Activated T-cell treated with anti-CD3 and anti-CD28 coated beads for 4 hours (primary cell): Measurements from ENCODE around the gene RRAS.
"Not testable (repeated sequence)": the region's sequence is repeated elsewhere in the genome, so short reads cannot be mapped to it uniquely, and the experiment has no call there.

Source experiments
- DNase-seq: peaks from one replicate; pipeline ENCODE4 v3.0.0-alpha.2; 2020

RRAS gene

DNA sequence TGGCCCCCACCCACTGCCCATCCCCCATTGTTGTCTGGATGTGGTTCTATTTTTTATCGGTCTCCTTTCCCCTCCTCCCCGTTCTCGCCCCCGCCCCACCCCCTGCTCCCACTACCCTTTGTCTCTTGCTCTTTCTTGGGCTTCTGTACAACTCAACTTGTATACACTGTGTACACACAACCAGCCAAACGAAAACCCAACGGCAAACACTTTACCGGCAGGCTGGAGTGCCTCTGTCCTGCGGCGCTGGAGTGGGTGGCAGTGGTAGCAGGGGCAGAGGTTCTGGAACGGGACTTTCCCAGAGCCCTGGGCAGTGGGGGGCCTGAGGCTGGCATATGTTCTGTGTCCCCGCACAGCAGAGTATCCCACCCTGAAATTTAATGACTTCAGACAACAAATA lies 13.7 kb downstream of the RRAS start:
- DNase-seq = no peak

DNA sequence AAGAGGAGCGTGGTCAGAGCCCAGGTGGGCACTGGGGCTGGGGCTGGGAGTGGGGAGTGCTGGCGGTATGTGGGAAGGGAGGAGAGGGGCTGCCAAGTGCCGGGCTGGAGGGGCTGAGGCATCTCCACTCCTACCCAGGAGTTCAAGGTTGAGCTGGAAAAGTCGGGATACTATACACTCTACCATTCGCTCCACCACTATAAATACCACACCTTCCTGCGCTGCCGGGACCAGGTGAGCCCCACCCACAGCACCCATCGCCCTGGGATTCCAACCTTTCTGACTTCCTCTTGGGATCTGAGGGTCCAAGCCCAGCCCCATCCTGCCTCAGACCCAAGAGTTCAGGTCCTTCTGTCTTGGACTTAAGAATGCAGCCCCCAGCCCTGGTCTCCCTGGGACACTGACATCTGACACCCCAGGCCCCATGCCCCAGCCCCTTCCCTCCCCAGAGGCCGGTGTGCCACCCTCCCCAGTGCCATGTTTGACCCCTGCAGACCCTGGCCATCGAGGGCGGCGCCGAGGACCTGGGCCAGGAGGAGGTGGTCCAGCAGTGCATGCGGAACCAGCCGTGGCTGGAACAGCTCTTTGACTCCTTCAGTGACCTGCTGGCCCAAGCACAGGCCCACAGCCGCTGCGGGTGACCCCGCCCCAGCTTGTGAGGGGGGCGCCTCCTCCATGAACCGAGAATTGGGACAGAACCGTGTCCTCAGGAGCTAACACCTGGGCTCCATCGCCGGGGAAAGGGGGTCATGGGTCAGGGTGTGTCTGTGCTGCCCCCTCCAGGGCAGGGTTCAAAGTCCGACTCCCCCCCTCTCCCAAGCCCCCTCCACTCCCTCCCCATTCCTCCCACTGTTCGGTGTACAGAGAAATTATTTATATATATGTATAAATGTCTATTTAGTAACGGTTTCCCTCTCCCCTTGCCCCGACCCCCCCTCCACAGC lies 14.7 kb downstream of the RRAS start:
- DNase-seq = no peak

GRCh38 chr19:49617860-49618259 lies 22.1 kb downstream of the RRAS start:
- not testable (repeated sequence) for DNase-seq

DNA sequence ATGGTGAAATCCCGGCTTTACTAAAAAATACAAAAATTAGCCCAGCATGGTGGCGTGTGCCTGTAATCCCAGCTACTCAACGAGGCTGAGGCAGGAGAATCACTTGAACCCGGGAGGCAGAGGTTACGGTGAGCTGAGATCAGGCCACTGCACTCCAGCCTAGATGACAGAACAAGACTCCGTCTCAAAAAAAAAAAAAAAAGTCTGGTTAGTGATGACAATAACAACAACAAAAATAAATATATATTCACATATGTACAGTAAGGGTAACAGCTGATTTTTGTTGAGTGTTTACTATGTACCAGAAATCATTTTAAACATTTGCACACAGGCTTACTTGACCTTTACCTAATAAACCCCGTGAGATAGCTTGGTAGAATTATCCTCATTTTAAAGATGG lies 23.0 kb downstream of the RRAS start:
- DNase-seq = no peak

DNA sequence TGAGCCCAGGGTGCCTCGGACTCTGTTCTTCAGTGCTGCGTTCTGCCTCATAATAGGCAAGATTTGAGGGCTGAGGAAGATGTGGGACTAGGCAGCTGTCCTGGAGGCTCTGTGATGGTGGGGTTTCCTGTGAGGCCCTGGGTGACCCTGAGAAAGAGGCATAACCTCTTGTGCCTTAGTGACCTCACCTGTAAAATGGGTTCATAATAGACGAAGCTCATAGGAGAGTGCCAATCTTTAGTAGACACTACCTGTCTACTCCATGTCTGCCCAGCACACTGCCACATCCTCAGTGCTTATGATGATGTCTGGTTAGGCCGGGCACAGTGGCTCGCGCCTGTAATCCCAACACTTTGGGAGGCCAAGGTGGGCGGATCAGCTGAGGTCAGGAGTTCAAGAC lies 23.4 kb downstream of the RRAS start:
- DNase-seq = no peak

DNA sequence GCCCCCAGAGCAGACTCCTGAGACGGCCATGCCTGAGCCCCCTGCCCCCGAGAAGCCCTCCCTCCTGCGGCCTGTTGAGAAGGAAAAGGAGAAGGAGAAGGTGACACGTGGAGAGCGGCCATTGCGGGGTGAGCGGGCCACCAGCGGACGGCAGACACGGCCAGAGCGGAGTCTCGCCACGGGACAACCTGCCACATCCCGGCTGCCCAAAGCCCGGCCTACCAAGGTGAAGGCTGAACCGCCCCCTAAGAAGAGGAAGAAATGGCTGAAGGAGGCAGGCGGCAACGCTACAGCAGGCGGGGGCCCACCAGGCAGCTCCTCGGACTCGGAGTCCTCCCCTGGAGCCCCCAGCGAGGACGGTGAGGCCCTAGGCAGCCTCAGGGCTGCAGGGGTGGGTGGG lies 24.1 kb downstream of the RRAS start:
- no peak for DNase-seq

DNA sequence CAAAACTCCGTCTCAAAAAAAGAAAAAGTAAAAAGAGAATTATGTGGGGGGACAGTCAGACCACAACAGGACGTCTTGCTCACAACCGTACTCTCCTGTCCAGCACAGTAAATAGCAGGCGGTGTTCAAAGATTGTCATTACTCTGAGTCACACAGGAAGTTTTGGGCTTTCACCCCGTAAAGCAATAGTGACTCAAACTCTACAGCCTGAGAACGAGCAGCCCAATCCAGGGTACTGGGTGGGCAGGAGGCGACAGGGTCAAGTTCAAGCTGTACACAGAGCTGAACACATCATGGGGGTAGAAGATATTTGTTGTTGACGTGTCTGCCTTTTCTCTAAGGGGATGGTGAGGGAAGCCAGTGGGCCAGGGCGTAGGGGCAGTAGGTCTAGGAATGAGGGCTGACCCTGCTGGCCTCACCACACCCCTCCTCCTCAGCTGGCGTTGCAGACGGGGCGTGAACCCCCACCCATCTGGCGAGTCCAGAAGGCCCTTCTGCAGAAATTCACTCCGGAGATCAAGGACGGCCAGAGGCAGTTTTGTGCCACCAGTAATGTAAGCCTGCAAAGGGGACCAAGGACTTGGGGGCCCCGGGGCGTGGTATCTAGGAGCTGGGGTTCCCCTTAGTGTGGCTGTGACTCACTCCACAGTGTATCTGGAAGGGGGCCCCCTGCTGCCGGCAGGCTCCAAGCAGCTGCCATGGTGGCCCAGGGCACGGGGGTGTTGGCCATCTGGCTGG lies 25.7 kb downstream of the RRAS start:
- no peak for DNase-seq

- DNase-seq = no peak
These were observed 26.6 kb downstream of the RRAS start for GRCh38 chr19:49613374-49613773.

GRCh38 chr19:49609499-49610092 lies 30.3 kb downstream of the RRAS start:
- DNase-seq = no peak

DNA sequence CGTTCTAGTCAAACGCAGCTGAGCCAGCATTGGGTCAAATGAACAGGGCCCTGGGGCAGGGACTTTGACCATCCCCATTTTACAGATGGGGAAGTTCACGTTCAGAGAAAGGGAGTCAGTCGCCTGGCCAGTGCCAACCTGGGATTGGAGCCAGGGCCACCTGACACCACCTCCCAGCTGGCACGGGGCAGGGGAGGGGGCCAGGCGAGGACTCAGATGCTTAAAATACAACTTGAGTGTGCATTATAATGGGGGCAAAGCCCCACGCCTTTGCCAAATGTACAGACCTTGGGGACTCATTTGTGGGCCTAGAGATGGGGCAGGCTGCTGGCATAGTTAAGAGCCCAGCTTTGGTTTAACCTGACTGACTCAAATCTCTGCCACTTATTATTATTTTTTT lies 34.3 kb downstream of the RRAS start:
- DNase-seq = no peak

- DNase-seq = no peak
These were observed 37.1 kb downstream of the RRAS start for GRCh38 chr19:49602806-49603205.

- DNase-seq = no peak
These were observed 38.4 kb downstream of the RRAS start for GRCh38 chr19:49601482-49602038.

GRCh38 chr19:49599378-49600295 lies 40.3 kb downstream of the RRAS start:
- no peak for DNase-seq

DNA sequence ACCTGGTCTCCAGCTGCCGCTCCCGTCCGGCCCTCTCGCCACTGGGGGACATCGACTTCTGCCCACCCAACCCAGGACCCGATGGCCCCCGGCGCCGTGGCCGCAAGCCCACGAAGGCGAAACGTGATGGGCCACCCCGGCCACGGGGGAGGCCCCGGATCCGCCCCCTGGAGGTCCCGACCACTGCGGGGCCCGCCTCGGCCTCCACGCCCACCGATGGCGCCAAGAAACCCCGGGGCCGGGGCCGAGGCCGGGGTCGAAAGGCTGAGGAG lies 42.3 kb downstream of the RRAS start:
- no peak for DNase-seq

DNA sequence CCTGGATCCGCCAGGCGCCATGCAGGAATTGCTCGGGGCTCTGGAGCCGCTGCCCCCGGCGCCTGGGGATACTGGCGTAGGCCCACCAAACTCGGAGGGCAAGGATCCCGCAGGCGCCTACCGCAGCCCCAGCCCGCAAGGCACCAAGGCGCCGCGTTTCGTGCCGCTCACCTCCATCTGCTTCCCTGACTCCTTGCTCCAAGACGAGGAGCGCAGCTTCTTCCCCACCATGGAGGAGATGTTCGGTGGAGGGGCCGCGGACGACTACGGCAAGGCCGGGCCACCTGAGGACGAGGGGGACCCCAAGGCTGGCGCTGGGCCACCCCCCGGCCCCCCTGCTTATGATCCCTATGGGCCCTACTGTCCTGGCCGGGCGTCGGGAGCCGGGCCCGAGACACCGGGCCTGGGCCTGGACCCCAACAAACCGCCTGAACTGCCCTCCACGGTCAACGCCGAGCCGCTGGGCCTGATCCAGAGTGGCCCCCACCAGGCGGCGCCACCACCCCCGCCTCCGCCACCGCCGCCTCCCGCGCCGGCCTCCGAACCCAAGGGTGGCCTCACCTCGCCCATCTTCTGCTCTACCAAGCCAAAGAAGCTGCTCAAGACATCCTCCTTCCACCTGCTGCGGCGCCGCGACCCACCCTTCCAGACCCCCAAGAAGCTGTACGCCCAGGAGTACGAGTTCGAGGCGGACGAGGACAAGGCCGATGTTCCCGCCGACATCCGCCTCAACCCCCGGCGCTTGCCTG lies 42.8 kb downstream of the RRAS start:
- no peak for DNase-seq

DNA sequence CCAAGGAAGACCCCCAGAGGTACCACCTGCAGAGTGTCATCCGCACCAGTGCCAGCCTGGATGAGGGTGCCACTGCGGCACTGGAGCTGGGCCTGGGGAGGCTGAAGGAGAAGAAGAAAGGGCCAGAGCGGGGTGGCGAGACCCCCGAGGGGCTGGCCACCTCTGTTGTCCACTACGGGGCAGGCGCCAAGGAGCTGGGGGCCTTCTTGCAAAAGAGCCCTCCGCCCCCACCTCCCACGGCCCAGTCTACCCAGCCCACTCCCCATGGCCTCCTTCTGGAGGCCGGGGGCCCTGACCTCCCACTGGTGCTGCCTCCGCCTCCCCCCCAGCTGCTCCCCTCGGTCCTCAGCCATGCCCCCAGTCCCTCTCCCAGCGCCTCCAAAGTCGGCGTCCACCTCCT lies 43.5 kb downstream of the RRAS start:
- no peak for DNase-seq

- DNase-seq = no peak
These were observed 44.0 kb downstream of the RRAS start for GRCh38 chr19:49595819-49596404.

DNA sequence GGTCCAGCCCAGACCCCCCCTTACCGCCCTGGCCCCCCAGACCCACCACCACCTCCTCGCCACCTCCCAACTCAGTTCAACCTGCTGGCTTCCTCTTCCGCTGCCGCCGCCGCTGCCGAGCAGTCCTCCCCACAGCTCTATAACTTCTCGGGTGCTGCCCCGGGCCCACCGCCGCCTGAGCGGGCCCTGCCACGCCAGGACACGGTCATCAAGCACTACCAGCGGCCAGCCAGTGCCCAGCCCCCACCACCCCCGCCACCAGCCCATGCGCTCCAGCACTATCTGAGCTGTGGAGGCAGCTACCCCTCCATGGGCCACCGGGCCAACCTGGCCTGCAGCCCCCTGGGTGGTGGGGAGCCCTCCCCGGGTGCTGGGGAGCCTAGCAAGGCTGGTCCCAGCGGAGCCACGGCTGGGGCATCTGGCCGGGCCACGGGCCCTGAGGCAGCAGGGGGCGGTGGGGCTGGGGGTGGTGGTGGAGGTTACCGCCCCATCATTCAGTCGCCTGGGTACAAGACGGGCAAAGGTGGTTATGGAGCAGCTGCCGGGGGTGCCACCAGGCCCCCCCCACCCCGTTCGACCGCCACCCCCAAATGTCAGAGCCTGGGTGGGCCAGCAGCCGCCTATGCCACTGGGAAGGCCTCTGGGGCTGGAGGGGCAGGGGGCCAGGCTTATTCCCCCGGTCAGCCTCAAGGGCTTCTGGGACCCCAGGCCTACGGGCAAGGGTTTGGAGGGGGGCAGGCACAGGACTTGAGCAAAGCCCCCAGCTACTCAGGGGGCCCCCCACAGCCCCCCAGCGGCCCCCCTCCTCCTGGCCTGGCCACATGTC lies 44.7 kb downstream of the RRAS start:
- no peak for DNase-seq

DNA sequence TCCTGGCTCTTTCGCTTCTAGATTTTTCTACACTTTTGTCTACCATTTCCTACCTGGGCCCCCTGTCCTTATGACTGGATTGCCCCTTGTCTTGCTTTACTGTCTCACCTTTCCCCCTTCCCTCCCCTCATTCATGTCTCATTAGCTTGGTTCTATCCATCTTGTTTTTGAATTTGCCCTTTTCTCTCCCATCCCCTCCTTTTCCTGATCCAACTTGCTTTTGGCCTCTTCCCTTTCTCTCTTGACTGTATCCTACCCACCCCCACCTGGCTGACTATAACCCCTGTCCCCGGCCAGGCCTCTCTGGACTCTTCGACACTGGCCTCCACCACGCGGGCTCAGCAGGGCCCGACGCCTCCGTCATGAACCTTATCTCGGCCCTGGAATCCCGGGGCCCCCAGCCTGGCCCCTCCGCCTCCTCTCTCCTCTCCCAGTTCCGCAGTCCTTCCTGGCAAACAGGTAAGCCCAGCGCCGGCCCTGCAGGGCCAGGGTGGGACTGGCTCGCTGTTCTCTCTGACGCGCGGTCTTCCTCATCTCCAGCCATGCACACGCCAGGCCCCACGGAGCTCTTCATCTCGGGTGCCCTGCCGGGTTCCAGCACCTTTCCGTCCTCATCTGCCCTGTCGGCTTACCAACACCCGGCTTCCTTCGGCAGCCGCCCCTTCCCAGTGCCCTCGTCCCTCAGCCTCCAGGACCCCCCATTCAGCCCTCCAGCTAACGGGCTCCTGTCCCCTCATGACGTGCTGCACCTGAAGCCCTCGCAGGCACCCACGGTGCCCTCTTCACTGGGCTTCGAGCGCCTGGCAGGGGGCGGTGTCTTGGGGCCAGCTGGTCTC lies 45.6 kb downstream of the RRAS start:
- DNase-seq = no peak
